H1 (cell line): Measurements from ENCODE around the gene FASN. TPM values are rescaled to one million over a fixed set of nuclear protein-coding genes. Genes with fewer than 3 reads are reported as not detected.

Source experiments
- SIN3A ChIP-seq, 2 experiments: IDR thresholded peaks in 1 of 2; conservative IDR thresholded peaks in 1 of 2; 2 replicates each; pipeline ENCODE4 v1.6.1; 2011 to 2012; ENCODE audit warnings: low read length in 2 of 2, improper control_type of control experiment in 1 of 2, low read depth in 1 of 2, mild to moderate bottlenecking in 1 of 2
- SRF ChIP-seq: IDR thresholded peaks from 2 replicates; pipeline ENCODE4 v1.6.1; 2011; ENCODE audit warnings: mild to moderate bottlenecking, low read depth, low read length, moderate library complexity
- ZNF274 ChIP-seq: IDR thresholded peaks from 2 replicates; pipeline ENCODE4 v1.7.0; 2012; ENCODE audit warnings: low read length, borderline replicate concordance; ENCODE audit errors: extremely low read depth
- polyA plus RNA-seq, 7 experiments: library from polyadenylated mRNA; depleted of rRNA in 3 of 7; stranded (reverse) in 5 of 7; unstranded in 2 of 7; fragments of >200 nt in 5 of 7; fragments of 200-250 nt in 2 of 7; gene quantifications; 1 replicate in 5 of 7; 2 replicates in 1 of 7; 4 replicates in 1 of 7; pipeline versions ENCODE4 v1.2.1 to v1.2.3, GENCODE V29; 2011 to 2013; ENCODE audit warnings: missing spikeins in 2 of 7, mixed read lengths in 2 of 7
- total RNA-seq: library from RNA; stranded (reverse); fragmentation: NEBNext Ultra II Directional; extraction: Animal tissue kit (Norgen Biotek cat#: 25700); gene quantifications from 2 replicates; pipeline ENCODE4 v1.2.1, GENCODE V29; 2021

FASN gene
- total and polyA plus RNA-seq, 2 of the 8 experiments (the other 6 are each of a cell fraction or from before 2014, with no cell fraction given), result 143 to 561 TPM

DNA sequence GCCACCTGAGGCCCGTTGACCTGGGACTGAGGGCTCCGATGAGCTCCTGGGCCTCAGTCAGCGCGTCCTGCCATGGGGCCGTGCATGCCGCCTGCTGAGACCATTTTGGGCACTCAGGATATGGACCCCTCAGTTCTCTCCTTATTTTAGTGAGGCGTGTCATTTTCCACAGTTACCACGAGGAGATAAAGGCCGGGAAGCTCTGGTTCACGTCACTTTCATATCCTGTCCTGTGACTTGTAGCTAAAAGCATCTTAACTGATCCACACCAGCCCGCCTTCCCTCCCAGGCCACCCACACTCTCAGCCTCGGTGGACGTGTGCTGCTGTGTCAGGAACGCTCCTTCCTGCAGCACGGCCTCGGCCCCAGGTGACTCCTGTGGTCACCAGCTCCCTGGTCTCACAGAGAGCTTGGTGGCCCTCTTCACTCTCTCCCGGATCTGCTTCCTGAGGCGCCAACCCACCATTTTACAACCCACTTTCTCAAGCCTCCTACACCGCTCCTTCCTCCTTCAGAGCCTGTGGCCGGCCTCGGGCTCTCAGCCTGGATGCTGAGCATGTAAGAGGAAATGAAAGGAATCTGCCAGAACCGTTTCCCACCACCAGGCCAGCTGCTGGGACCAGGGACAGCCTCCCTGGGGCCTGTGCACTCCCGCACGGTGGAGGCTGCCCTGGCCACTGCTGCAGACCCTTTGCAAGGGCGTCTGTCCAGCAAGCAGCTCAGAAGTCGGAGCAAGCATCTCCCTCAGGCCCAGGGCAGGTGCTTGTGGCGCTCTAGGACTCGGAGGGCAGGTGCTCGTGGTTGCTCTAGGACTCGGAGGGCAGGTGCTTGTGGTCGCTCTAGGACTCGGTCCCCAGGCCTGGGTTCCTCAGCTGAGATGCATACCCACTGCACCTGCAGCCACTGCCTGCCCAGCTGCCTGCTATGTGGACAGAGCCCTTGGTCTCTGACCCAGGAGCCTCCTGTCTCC is 23.9 kb upstream of the FASN start (continued):
- TF ChIP-seq SIN3A (conservative IDR thresholded peaks at IDR 0.05 in 1 of 2, IDR thresholded peaks at IDR 0.05 in 1 of 2; ENCODE audit: low read depth in 1 of 2, low read length in 2 of 2) (no peak), SRF (no peak), ZNF274 (no peak)
